8988T (cell line): ENCODE data around the gene BUD13.
"Not testable (repeated sequence)": the region's sequence is repeated elsewhere in the genome, so short reads cannot be mapped to it uniquely, and the experiment has no call there.

Experiments
- DNase-seq: peaks from one replicate; pipeline ENCODE4 v3.0.0; 2011

BUD13 gene, protein sequence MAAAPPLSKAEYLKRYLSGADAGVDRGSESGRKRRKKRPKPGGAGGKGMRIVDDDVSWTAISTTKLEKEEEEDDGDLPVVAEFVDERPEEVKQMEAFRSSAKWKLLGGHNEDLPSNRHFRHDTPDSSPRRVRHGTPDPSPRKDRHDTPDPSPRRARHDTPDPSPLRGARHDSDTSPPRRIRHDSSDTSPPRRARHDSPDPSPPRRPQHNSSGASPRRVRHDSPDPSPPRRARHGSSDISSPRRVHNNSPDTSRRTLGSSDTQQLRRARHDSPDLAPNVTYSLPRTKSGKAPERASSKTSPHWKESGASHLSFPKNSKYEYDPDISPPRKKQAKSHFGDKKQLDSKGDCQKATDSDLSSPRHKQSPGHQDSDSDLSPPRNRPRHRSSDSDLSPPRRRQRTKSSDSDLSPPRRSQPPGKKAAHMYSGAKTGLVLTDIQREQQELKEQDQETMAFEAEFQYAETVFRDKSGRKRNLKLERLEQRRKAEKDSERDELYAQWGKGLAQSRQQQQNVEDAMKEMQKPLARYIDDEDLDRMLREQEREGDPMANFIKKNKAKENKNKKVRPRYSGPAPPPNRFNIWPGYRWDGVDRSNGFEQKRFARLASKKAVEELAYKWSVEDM

DNA sequence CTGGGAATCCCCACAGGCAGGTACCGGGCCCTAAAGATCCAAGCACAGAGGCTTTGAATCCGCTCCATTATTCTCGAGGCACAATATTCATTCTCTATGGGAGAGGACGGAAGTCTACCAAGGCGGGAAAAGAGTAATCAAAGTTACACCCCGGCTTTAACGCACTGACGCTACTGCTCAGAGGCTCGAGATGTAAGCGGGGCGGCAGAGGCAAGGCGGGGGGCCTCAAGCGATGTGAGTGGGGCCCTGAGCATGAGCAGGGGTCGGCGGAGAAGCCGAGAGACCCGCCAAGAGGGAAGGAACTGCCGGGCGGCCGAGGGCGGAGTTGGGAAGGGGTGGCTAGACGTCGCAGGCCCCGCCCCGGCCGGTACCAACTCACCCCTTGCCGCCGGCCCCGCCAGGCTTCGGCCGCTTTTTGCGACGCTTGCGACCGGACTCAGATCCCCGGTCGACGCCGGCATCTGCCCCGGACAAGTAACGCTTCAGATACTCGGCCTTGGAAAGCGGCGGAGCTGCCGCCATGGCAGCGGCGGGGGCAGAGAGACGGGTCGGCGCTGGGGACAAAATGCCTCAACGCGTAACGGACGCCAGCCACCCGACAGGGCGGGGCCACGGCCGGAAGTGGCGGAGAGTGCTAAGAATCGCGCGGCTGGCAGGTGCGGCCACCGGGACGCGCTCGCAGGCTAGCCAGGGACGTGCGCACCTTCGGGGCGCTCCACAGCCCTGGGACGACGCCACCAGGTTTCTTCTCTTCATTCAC, at the start of gene BUD13:
Gene BUD13, minus strand, starts transcription at position 545 of the 760 bp plus-strand sequence. Its CDS starts 23 bp downstream, at position 522.
- DNase-seq: peak; percentile 81

- DNase-seq: no peak
Observed at GRCh38 chr11:116822575-116822974, 49.8 kb upstream of the BUD13 start.

DNA sequence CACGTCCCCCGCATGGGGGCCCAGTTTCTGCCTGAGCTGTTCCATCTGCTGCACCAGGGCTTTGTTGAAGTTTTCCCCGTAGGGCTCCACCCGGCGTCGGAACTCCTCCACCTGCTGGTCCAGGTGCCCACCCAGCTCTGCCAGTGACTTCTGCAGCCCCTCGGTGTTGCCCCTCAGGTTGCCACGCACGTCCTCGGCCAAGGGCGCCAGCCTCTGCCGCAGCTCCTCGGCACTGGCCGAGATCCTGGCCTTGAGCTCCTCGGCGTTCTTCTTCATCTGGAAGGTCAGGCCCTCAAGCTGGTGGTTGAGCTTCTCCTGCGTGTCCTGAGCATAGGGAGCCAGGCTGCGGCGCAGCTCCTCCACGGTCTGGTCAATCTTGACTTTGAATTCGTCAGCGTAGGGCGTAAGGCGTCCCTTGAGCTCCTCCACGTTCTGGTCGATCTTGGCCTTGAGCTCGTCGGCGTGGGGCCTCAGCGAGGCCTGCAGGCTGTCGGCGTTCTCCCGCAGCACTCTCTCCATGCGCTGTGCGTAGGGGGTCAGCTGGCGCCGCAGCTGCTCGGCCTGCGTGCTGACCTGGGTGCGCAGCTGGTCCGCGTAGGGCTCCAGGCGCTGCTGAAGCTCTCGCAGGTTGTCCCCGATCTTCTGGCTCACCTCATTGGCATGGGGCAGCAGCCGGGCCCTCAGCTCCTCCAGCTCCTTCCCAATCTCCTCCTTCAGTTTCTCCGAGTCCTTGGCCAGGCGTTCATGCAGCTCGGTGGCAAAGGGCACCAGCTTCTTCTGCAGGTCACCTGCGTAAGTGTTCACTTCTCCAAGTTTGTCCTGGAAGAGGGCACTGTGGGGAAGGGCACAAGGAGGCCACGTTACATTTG, 48.5 kb upstream of the BUD13 start:
- DNase-seq: no peak

DNA sequence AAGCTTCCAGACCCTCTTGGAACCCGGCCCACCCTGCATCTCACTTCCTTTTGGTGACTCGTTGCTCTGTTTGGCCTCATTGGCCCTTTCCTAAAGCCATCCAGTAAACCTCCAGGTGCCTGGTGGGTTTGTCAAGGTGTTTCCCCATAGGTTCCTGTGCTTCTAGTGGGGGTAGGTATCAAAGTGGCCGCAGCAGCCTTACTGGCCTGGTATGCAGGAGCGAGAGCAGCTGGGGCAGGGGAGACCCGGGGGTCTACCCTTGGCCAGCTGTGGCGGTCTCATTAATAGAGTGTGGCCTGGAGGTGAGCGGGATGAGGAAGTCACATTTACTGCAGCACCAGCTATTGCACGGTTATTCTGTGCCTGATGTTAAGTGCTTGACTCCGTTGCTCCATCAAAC, 46.3 kb upstream of the BUD13 start:
- DNase-seq: no peak

DNA sequence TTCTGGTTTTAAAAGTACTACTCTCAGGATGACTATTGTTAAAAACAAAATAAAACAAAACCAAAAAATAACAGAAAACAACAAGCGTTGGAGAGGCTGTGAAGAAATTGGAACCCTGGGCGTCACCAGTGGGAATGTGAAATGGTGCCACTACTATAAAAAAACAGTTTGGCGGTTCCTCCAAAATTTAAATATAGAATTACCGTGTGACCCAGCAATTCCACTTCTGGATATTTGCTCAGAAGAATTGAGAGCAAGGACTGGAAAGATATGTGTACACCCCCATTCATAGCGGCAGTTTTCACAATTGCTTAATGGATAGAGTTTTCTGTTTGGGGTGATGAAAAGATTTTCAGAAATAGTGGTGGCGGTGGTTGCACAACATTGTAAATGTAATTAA, 41.7 kb upstream of the BUD13 start:
- no peak for DNase-seq

GRCh38 chr11:116813781-116814471, 41.1 kb upstream of the BUD13 start:
- DNase-seq: no peak

- no peak for DNase-seq
Observed at GRCh38 chr11:116813170-116813569, 40.4 kb upstream of the BUD13 start.

DNA sequence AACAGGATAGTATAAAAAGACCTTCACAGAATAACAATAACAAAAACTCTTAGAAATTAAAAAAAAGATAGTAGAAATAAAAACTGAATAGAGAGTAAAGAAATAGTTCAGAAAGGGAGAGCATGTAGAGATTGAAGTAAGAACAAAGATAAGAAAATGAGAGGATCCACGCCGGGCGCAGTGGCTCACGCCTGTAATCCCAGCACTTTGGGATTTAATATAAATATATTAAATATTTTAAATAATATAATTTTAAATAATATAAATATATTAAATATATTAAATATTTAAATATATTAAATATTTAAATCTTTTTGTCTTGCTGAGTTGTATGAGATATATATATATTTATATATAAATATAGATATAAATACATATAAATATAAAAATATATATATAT, 39.3 kb upstream of the BUD13 start:
- no peak for DNase-seq

- no peak for DNase-seq
Observed at GRCh38 chr11:116811194-116811593, 38.4 kb upstream of the BUD13 start.

DNA sequence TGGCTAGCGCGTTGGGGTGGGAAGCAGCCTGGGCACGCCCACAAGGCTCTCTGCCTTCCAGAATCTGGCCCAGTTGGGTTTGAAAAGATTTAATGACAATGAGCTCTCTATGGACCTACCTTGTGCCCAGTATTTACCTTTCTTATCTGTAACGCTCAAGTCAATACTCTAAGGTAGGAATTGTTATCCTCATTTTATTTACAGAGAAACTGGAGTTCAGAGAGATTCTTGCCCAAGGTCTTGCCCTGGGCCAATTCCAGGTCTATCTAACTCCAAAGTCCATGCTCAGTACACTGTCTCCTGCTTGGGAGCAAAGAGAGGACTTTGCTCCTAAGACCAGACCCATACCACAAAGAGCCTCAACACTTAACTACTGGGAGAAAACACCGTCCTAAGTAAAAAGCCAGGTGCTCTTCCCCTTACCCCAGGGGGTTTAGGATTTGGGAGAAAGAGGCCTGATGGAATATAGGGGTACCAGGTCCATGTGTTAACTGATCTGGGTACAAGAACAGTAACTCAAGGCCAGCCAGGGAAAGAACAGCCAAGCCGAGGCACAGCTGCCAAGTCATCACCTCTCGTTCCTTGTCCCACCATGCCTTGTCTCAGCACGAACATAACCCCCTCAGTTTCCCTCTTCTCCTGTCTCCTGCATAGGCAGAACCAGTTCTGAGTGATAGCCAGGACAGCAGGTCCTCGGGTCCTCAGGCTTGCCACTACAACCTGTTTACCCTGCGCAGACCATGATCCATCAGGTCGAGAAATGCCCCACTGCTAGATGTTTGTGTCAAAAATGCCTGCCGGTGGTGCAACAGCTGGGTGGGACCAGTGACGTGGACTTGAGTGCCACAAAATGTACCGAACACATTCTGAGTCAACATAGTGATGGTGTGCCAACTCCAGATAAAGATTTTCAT, 35.7 kb upstream of the BUD13 start:
- no peak for DNase-seq

- no peak for DNase-seq
Observed at GRCh38 chr11:116807601-116808261, 34.9 kb upstream of the BUD13 start.

- no peak for DNase-seq
Observed at GRCh38 chr11:116804001-116804400, 31.2 kb upstream of the BUD13 start.

GRCh38 chr11:116801662-116802061, 28.9 kb upstream of the BUD13 start:
- not testable (repeated sequence) for DNase-seq

DNA sequence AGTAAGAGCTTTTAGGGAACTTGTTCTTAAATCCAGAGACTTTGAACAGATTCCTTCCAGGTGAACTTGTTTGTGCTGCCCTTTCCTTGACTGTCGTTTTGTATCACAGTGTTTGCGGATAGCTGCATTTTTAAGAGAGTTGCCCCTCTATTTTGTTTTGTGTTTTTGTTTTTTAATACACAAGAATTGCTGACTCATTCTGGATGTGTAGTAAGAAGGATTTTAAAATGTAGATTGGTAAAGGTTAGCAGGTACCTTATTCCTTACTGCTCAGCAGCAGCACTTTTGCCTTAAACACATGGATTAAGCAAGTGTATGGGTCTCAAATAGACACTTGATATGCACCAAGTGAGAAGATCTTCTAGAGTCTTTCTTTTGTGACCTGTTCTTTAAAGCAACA, 27.8 kb upstream of the BUD13 start:
- DNase-seq: no peak

DNA sequence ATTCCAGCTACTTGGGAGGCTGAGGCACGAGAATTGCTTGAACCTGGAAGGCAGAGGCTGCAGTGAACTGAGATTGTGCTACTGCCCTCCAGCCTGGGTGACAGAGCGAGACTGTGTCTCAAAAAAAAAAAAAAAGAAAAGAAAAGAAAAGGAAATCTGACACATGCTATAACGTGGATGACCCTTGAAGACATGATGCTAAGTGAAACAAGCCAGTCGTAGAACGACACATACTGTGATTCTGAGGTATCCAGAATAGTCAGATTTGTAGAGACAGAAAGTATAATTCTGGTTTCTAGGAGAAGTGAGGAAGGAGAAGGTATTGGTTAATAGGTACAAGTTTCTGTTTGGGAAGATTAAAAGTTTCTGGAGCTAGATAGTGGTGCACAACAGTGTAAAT, 25.6 kb upstream of the BUD13 start:
- no peak for DNase-seq

- no peak for DNase-seq
Observed at GRCh38 chr11:116797816-116798215, 25.0 kb upstream of the BUD13 start.

- no peak for DNase-seq
Observed at GRCh38 chr11:116796548-116796947, 23.8 kb upstream of the BUD13 start.

DNA sequence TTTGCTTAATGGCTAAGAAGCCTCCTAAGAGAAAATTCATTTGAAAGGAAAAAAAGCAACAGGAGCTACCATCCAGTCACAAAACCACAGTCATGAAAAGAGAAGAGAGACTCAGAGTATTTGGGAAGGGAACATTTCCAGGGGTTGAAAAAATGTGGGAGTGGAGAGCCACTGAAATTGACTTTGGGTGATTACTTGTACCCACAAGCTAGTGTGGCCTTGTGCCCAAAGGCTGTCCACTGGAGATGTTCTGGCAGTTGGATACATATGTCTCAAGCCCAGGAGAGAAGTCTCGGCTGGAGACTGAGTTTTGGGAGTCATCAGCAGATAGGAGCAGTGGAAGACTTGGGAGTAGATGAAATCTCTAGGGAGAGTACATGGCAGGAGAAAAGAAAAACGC, 22.1 kb upstream of the BUD13 start:
- DNase-seq: no peak

GRCh38 chr11:116793772-116794097, 20.9 kb upstream of the BUD13 start:
- no peak for DNase-seq
